ENCODE data around the gene PSEN1.

PSEN1 gene

DNA sequence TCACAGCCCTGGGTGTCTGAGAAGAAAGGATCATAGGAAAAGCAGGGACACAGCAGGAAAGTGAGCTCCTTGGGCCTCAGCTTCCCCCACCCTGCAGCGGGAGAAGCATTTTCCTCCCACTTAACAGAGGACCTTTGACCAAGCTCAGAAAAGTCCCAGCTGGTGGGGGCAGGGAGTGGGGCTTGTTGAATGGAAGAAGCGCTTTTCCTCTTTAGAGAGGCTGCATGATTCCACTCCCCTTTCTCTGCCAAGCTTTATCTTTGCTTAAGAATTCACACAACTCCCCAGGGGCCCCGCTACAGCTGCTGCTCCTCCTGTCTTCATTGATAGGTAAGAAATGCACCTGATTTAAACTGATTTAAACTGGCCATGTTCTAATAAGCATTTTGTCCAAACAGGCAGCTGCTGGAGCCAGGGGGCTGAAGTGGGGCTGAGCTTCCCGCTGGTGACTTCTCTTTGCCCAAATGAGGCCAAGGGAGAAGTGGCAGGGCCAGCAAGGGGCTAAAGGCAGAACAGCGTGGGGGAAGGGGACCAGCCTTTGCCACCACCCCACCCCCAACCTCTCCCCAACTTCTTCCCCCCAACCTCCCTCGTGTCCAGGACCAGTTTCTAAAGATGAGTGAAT is 99.3 kb downstream of the PSEN1 start:
- Histone ChIP-seq H3K4me1 (ENCODE audit: insufficient read depth, low read length) (peaks cover 31% of the 10 kb centered on the region), H3K9me3 (ENCODE audit: control insufficient read depth, insufficient read depth, low read length) (no peaks in the 10 kb centered on the region), H3K36me3 (ENCODE audit: insufficient read depth, low read length) (no peaks in the 10 kb centered on the region), H3K9ac (ENCODE audit: low read depth, low read length) (0 out of 2 replicates have a peak overlapping the region, but pooled peaks have one; percentile 10)

GRCh38 chr14:73236157-73236556 is 99.8 kb downstream of the PSEN1 start:
- no peaks in the 10 kb centered on the region for H3K9me3 ChIP-seq (ENCODE audit: control insufficient read depth, insufficient read depth, low read length)
- no peak overlapping the region for H3K9ac ChIP-seq (ENCODE audit: low read depth, low read length)
- no peaks in the 10 kb centered on the region for H3K36me3 ChIP-seq (ENCODE audit: insufficient read depth, low read length)
- H3K4me1 ChIP-seq (ENCODE audit: insufficient read depth, low read length), result peaks cover 33% of the 10 kb centered on the region

GRCh38 chr14:73236752-73237218 is 100.5 kb downstream of the PSEN1 start:
- no peaks in the 10 kb centered on the region for H3K9me3 ChIP-seq (ENCODE audit: control insufficient read depth, insufficient read depth, low read length)
- no peaks in the 10 kb centered on the region for H3K36me3 ChIP-seq (ENCODE audit: insufficient read depth, low read length)
- peak overlapping the region; percentile 51; the same call in 1 of the 2 replicates for H3K9ac ChIP-seq (ENCODE audit: low read depth, low read length)
- peaks cover 35% of the 10 kb centered on the region for H3K4me1 ChIP-seq (ENCODE audit: insufficient read depth, low read length)

DNA sequence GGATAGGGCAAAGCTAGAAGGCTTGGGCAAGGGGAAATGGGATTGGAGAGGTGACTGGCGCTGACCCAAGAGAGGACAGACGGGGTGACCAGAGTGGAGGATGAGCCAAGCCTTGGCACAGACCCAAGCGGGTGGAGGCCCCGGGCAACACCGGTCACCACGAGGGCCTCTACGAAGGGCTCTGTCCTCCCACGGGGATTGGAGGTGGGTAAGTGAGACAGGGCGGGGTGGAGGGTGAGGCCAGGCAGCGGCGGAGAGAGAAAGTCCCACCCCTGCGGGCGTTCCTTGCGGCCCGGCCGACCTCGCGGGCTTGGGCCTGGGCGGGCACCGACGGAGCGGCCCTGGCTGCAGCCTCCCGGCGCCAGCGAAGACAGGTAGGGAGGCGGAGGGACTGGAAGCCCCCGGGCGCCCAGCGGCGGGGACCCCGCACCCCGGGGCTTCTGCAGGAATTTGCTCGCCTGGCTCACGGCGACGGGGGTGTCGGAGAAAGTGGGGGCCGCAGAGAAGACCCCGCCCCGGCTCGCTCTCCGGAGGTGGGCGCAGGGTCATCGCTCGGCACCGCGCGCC is 101.0 kb downstream of the PSEN1 start, which contains the start of gene PAPLN:
Gene PAPLN, plus strand, starts transcription at position 288 of the 567 bp plus-strand sequence. CDS start 2,273 bp downstream, outside the sequence.
- H3K36me3 ChIP-seq (ENCODE audit: insufficient read depth, low read length), result no peaks in the 10 kb centered on the region
- peaks cover 31% of the 10 kb centered on the region for H3K4me1 ChIP-seq (ENCODE audit: insufficient read depth, low read length)
- H3K9ac ChIP-seq (ENCODE audit: low read depth, low read length), result peak within 1 kb of the TSS; percentile 51; the same call in 1 of the 2 replicates
- no peaks in the 10 kb centered on the region for H3K9me3 ChIP-seq (ENCODE audit: control insufficient read depth, insufficient read depth, low read length)

GRCh38 chr14:73237786-73238423 is 101.6 kb downstream of the PSEN1 start:
- Histone ChIP-seq H3K9me3 (ENCODE audit: control insufficient read depth, insufficient read depth, low read length) (no peaks in the 10 kb centered on the region), H3K9ac (ENCODE audit: low read depth, low read length) (peak overlapping the region; percentile 51; the same call in 1 of the 2 replicates), H3K36me3 (ENCODE audit: insufficient read depth, low read length) (no peaks in the 10 kb centered on the region), H3K4me1 (ENCODE audit: insufficient read depth, low read length) (peaks cover 25% of the 10 kb centered on the region)

DNA sequence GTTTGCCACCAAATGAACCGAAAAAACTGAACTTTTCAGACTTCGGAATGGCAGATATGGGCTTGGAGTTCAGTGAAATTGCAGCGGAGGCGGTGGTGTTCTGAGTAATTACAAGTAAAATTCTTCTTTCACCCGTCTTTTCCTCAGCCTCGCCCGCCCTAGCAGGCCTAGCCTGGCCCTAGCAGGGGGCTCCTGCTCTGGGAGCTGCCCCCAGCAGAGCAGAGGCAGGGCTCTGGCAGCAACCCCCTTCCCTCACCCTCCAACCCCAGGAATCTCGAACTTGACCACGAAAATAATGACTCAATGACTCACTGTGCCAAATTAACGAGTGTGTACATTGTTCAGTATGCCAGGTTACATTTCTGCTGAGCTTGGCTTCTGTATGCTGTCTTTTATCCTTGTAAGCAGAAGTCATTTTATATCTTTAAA is 102.1 kb downstream of the PSEN1 start:
- no peaks in the 10 kb centered on the region for H3K9me3 ChIP-seq (ENCODE audit: control insufficient read depth, insufficient read depth, low read length)
- peaks cover 24% of the 10 kb centered on the region for H3K4me1 ChIP-seq (ENCODE audit: insufficient read depth, low read length)
- H3K9ac ChIP-seq (ENCODE audit: low read depth, low read length), result peak overlapping the region; percentile 51; the same call in 1 of the 2 replicates
- no peaks in the 10 kb centered on the region for H3K36me3 ChIP-seq (ENCODE audit: insufficient read depth, low read length)

DNA sequence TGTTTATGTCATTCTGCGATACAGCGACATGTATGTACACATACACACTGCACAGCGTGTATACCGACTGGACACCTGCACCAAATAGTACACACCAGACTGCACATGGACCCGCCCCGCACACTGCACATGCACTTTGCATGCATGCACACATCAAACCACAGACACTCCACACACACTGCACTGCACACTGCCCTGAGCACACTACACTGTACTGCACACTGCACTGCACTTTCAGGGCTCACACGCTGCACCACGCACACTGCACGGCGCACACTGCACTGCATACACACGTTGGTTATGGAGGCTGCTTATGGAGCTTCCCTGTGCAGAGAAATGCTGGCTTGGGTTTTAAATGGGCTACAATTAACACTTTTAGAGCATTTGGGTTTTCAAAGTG is 102.6 kb downstream of the PSEN1 start:
- Histone ChIP-seq H3K36me3 (ENCODE audit: insufficient read depth, low read length) (no peaks in the 10 kb centered on the region), H3K9ac (ENCODE audit: low read depth, low read length) (no peak overlapping the region), H3K9me3 (ENCODE audit: control insufficient read depth, insufficient read depth, low read length) (no peaks in the 10 kb centered on the region), H3K4me1 (ENCODE audit: insufficient read depth, low read length) (peaks cover 24% of the 10 kb centered on the region)

DNA sequence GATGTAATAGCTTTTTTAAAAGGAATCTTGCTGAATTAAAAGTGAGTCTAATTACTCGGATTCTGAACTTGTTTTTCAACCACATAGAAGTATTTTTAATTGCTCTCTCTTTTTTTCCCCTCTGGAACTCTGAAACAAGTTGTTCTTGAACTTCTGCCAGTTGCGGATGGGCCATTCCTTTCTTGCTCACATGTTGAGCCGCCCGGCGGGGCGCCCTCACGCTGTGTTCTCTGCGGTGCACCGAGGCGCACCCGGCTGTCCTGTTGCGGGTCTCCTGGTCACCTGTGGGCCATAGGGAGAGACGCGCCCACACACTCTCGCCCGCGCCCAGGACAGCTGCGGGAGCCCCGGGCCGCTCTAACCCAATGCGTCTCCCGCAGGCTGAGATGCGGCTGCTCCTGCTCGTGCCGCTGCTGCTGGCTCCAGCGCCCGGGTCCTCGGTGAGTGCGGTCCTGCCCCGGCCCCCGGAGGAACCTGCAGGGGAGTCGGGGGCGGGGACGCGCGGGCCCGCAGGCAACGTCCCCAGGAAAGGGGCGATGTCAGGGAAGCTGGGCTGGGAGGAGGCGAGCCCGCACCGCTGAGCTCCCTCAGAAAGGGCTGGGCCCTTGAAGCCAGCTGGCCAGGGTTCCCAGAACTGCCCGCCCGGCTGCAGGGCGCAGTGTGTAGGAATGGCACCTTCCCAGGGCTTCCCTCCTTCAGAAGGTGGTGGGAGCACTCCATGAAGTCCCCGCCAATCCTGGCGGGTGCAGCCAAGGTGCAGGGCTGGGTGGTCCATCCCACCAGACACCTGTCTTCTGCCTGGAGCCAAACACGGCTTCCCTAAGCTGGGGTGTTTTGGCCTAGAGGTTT is 103.3 kb downstream of the PSEN1 start:
- Histone ChIP-seq H3K9me3 (ENCODE audit: control insufficient read depth, insufficient read depth, low read length) (no peaks in the 10 kb centered on the region), H3K36me3 (ENCODE audit: insufficient read depth, low read length) (no peaks in the 10 kb centered on the region), H3K9ac (ENCODE audit: low read depth, low read length) (peak overlapping the region; percentile 13; the same call in 1 of the 2 replicates), H3K4me1 (ENCODE audit: insufficient read depth, low read length) (peaks cover 22% of the 10 kb centered on the region)

- no peak overlapping the region for H3K9ac ChIP-seq (ENCODE audit: low read depth, low read length)
- H3K9me3 ChIP-seq (ENCODE audit: control insufficient read depth, insufficient read depth, low read length), result no peaks in the 10 kb centered on the region
- H3K36me3 ChIP-seq (ENCODE audit: insufficient read depth, low read length), result no peaks in the 10 kb centered on the region
- H3K4me1 ChIP-seq (ENCODE audit: insufficient read depth, low read length), result peaks cover 13% of the 10 kb centered on the region
Observed at GRCh38 chr14:73240816-73241480, 104.6 kb downstream of the PSEN1 start.

DNA sequence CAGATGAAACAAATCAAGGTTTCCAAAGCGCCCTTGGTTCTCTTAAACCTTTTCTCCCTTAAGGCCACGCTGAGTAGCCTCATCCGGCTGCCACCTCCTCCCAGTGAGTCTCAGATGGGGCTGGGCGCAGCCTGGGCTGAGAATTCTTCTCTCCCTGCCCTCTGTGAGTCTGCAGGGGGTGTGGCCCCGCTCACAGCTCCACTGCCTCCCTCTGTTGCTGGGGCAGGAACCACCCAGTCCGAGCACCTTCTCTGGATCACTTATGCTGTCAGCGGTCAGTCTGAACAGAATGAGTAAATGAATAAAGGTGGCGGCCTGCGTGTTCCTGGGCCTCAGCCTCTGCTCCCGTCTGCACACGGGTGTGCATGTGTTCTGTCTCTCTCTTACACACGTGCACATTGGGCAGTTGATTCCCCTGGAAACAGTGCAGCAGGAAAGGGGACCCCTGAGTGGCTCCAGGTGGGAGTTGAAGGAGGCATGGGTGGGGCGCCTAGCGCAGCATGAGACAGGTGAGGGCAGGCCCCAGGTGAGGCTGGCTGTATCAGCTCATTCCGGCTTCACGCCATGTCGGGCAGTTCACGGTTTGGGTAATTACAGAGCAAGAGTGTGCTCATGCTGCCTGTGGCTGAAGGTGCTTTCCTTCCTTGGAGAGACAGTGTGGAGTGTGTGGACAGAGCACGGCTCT is 105.3 kb downstream of the PSEN1 start:
- Histone ChIP-seq H3K4me1 (ENCODE audit: insufficient read depth, low read length) (peaks cover 13% of the 10 kb centered on the region), H3K9ac (ENCODE audit: low read depth, low read length) (no peak overlapping the region), H3K36me3 (ENCODE audit: insufficient read depth, low read length) (no peaks in the 10 kb centered on the region), H3K9me3 (ENCODE audit: control insufficient read depth, insufficient read depth, low read length) (no peaks in the 10 kb centered on the region)

DNA sequence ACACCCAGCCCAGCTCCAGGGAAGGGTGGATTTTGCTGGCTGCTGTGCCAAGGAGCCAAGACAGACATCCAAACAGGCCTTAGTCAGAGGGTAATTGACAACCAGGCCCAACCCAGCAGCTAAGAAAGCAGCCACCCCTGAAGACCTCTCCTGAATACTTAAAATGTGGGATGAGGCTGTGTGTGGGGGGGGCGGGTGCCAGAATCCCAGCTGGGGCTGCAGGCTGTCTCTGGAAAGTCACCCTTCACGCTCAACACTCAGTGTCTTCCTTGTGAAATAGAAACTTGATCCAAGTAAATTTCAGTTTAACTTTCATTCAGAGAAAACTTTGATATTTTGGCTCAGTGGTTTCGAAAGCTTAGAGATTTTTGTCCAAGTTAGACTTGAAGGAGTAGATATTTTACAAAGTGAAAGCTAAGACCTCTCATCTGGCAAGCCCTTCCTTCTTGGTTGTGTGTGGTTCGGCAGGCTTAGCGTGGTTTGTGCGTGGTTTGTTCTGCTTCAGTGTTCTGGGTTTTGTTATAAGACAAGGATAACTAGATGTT is 106.1 kb downstream of the PSEN1 start:
- Histone ChIP-seq H3K9me3 (ENCODE audit: control insufficient read depth, insufficient read depth, low read length) (no peaks in the 10 kb centered on the region), H3K9ac (ENCODE audit: low read depth, low read length) (no peak overlapping the region), H3K4me1 (ENCODE audit: insufficient read depth, low read length) (peaks cover 13% of the 10 kb centered on the region), H3K36me3 (ENCODE audit: insufficient read depth, low read length) (no peaks in the 10 kb centered on the region)

GRCh38 chr14:73243341-73243740 is 107.0 kb downstream of the PSEN1 start:
- Histone ChIP-seq H3K9me3 (ENCODE audit: control insufficient read depth, insufficient read depth, low read length) (no peaks in the 10 kb centered on the region), H3K9ac (ENCODE audit: low read depth, low read length) (no peak overlapping the region), H3K4me1 (ENCODE audit: insufficient read depth, low read length) (peaks cover 13% of the 10 kb centered on the region), H3K36me3 (ENCODE audit: insufficient read depth, low read length) (no peaks in the 10 kb centered on the region)

GRCh38 chr14:73243748-73244147 is 107.4 kb downstream of the PSEN1 start:
- Histone ChIP-seq H3K36me3 (ENCODE audit: insufficient read depth, low read length) (no peaks in the 10 kb centered on the region), H3K9me3 (ENCODE audit: control insufficient read depth, insufficient read depth, low read length) (no peaks in the 10 kb centered on the region), H3K4me1 (ENCODE audit: insufficient read depth, low read length) (peaks cover 9% of the 10 kb centered on the region), H3K9ac (ENCODE audit: low read depth, low read length) (no peak overlapping the region)
